H9 (cell line): ENCODE measurements around the gene PITPNM3. TPM values are rescaled to one million over a fixed set of nuclear protein-coding genes. Genes with fewer than 3 reads are reported as not detected.

Experiments used
- DNase-seq: peaks from one replicate; pipeline ENCODE4 v3.0.0-alpha.2; 2017
- H2AFZ ChIP-seq: one replicate; pipeline ENCODE4 v1.6.1; 2013; ENCODE audit warnings: mild to moderate bottlenecking, low read length, control low read depth, moderate library complexity
- H2AK5ac ChIP-seq: 2 replicates; pipeline ENCODE4 v1.6.1; 2013; ENCODE audit warnings: low read length, control low read depth, mixed read lengths; ENCODE audit not compliant: insufficient read length
- H2BK120ac ChIP-seq: one replicate; pipeline ENCODE4 v1.6.1; 2013; ENCODE audit warnings: low read depth, mild to moderate bottlenecking, low read length, control low read depth, inconsistent platforms; ENCODE audit not compliant: poor library complexity, severe bottlenecking
- H2BK12ac ChIP-seq: 2 replicates; pipeline ENCODE4 v1.6.1; 2013; ENCODE audit warnings: low read length, control low read depth, mixed read lengths, low read depth; ENCODE audit not compliant: insufficient read length
- H2BK15ac ChIP-seq: 2 replicates; pipeline ENCODE4 v1.6.1; 2013; ENCODE audit warnings: low read depth, low read length, control low read depth
- H2BK20ac ChIP-seq: one replicate; pipeline ENCODE4 v1.6.1; 2013; ENCODE audit warnings: low read depth, mild to moderate bottlenecking, low read length, control low read depth, inconsistent platforms; ENCODE audit not compliant: poor library complexity, severe bottlenecking
- H2BK5ac ChIP-seq: 2 replicates; pipeline ENCODE4 v1.6.1; 2013; ENCODE audit warnings: low read length, control low read depth, mixed read lengths; ENCODE audit not compliant: insufficient read length
- H3K14ac ChIP-seq: 2 replicates; pipeline ENCODE4 v1.6.1; 2013; ENCODE audit warnings: low read length, control low read depth; ENCODE audit not compliant: insufficient read depth
- H3K18ac ChIP-seq: 2 replicates; pipeline ENCODE4 v1.6.1; 2013; ENCODE audit warnings: low read depth, mild to moderate bottlenecking, mixed read lengths, low read length, control low read depth; ENCODE audit not compliant: insufficient read length
- H3K23ac ChIP-seq: 2 replicates; pipeline ENCODE4 v1.6.1; 2013; ENCODE audit warnings: low read length, control low read depth, mixed read lengths, low read depth; ENCODE audit not compliant: insufficient read length
- H3K23me2 ChIP-seq: 2 replicates; pipeline ENCODE4 v1.6.1; 2013; ENCODE audit warnings: low read depth, mild to moderate bottlenecking, mixed read lengths, low read length, control low read depth; ENCODE audit not compliant: insufficient read length, poor library complexity, severe bottlenecking
- H3K27ac ChIP-seq: 2 replicates; pipeline ENCODE4 v1.5.1; 2013; ENCODE audit warnings: low read length, control low read depth, mixed read lengths, low read depth; ENCODE audit not compliant: insufficient read length
- H3K27me3 ChIP-seq: 2 replicates; pipeline ENCODE4 v1.6.1; 2013; ENCODE audit warnings: low read length, control low read depth, inconsistent platforms; ENCODE audit not compliant: insufficient read depth
- H3K4ac ChIP-seq: 2 replicates; pipeline ENCODE4 v1.6.1; 2013; ENCODE audit warnings: low read depth, mild to moderate bottlenecking, control low read depth, inconsistent platforms, low read length, moderate library complexity
- H3K4me1 ChIP-seq: 2 replicates; pipeline ENCODE4 v1.6.1; 2013; ENCODE audit warnings: low read length, control low read depth, inconsistent platforms; ENCODE audit not compliant: insufficient read depth
- H3K4me2 ChIP-seq: 2 replicates; pipeline ENCODE4 v1.6.1; 2013; ENCODE audit warnings: low read length, control low read depth, mixed read lengths; ENCODE audit not compliant: insufficient read length, insufficient read depth
- H3K56ac ChIP-seq: 2 replicates; pipeline ENCODE4 v1.6.1; 2013; ENCODE audit warnings: low read depth, mild to moderate bottlenecking, mixed read lengths, low read length, control low read depth; ENCODE audit not compliant: insufficient read length
- H3K79me1 ChIP-seq: 2 replicates; pipeline ENCODE4 v1.6.1; 2013; ENCODE audit warnings: low read depth, mild to moderate bottlenecking, moderate library complexity, low read length, control low read depth, inconsistent platforms; ENCODE audit not compliant: insufficient read depth, poor library complexity, severe bottlenecking
- H3K79me2 ChIP-seq: 2 replicates; pipeline ENCODE4 v1.6.1; 2013; ENCODE audit warnings: low read length, control low read depth, inconsistent platforms; ENCODE audit not compliant: insufficient read depth
- H3K9ac ChIP-seq: 2 replicates; pipeline ENCODE4 v1.6.1; 2013; ENCODE audit warnings: low read length, control low read depth, mixed read lengths; ENCODE audit not compliant: insufficient read length; ENCODE audit errors: extremely low read depth
- H3K9me3 ChIP-seq: one replicate; pipeline ENCODE4 v1.6.1; 2013; ENCODE audit warnings: low read depth, low read length, inconsistent platforms; ENCODE audit not compliant: control insufficient read depth
- H3T11ph ChIP-seq: one replicate; pipeline ENCODE4 v1.6.1; 2013; ENCODE audit warnings: mild to moderate bottlenecking, low read length, control low read depth, inconsistent platforms
- H4K20me1 ChIP-seq: one replicate; pipeline ENCODE4 v1.6.1; 2013; ENCODE audit not compliant: control insufficient read depth, insufficient read length, insufficient read depth
- H4K5ac ChIP-seq: 2 replicates; pipeline ENCODE4 v1.6.1; 2013; ENCODE audit warnings: low read depth, mild to moderate bottlenecking, mixed read lengths, low read length, control low read depth; ENCODE audit not compliant: insufficient read length
- H4K8ac ChIP-seq: replicated peaks from 2 replicates; pipeline ENCODE4 v1.6.1; 2013; ENCODE audit warnings: low read length, control low read depth, mixed read lengths, low read depth; ENCODE audit not compliant: insufficient read length
- H4K91ac ChIP-seq: 2 replicates; pipeline ENCODE4 v1.6.1; 2013; ENCODE audit warnings: low read depth, mild to moderate bottlenecking, moderate library complexity, mixed read lengths, low read length, control low read depth; ENCODE audit not compliant: insufficient read length
- H3K27ac Mint-ChIP-seq, 3 experiments: 2 replicates in 2 of 3; 3 replicates in 1 of 3; pipeline ENCODE4 v1.8.0; 2020 to 2021; ENCODE audit warnings: mixed read lengths in 3 of 3, mild to moderate bottlenecking in 1 of 3, moderate library complexity in 1 of 3
- H3K27me3 Mint-ChIP-seq: 2 replicates; pipeline ENCODE4 v1.8.0; 2021; ENCODE audit warnings: low read depth, mild to moderate bottlenecking, moderate library complexity, mixed read lengths
- H3K36me3 Mint-ChIP-seq, 3 experiments: 2 replicates in 2 of 3; 3 replicates in 1 of 3; pipeline ENCODE4 v1.8.0; 2020 to 2021; ENCODE audit warnings: low read depth in 3 of 3, mixed read lengths in 3 of 3; ENCODE audit not compliant: insufficient read depth in 1 of 3
- H3K4me1 Mint-ChIP-seq, 2 experiments: 2 replicates each; pipeline ENCODE4 v1.8.0; 2020; ENCODE audit warnings: mixed read lengths in 2 of 2
- H3K4me3 Mint-ChIP-seq, 2 experiments: 2 replicates in 1 of 2; 3 replicates in 1 of 2; pipeline ENCODE4 v1.8.0; 2020 to 2021; ENCODE audit warnings: mild to moderate bottlenecking in 2 of 2, mixed read lengths in 2 of 2, moderate library complexity in 1 of 2
- H3K9me3 Mint-ChIP-seq, 2 experiments: 2 replicates in 1 of 2; 3 replicates in 1 of 2; pipeline ENCODE4 v1.8.0; 2020; ENCODE audit warnings: mild to moderate bottlenecking in 2 of 2, mixed read lengths in 2 of 2, moderate library complexity in 1 of 2
- CTCF ChIP-seq: fragments of 200-600 bp; sonication (generic); conservative IDR thresholded peaks from 3 replicates; pipeline ENCODE4 v1.8.0; 2021; ENCODE audit warnings: antibody characterized with exemption, mild to moderate bottlenecking
- WGBS: extraction: QIAGEN DNeasy Blood & Tissue Kit; methylation state at CpG from one replicate; pipeline ENCODE4 v1.1.7; 2013; ENCODE audit warnings: missing lambda C conversion rate, low lambda C conversion rate, mixed read lengths; ENCODE audit not compliant: insufficient read length; ENCODE audit errors: extremely low coverage; 5-methylcytosine and 5-hydroxymethylcytosine counted together
- total RNA-seq: library from RNA; stranded (reverse); gene quantifications from 2 replicates; pipeline ENCODE4 v1.2.1, GENCODE V29; 2021

Gene PITPNM3
- total RNA-seq, 1 experiment from 2014 or later: 3.4 TPM

GRCh38 chr17:6501359-6501758 is 55.0 kb downstream of the PITPNM3 start:
- Histone ChIP-seq H3K18ac (no peak overlapping the region), H3K23ac (no peak overlapping the region), H4K5ac (no peak overlapping the region), H3K56ac (no peak overlapping the region), H2BK15ac (no peak overlapping the region; the same call in 1 of the 2 replicates), H3K14ac (no peak overlapping the region), H3K27ac (no peak overlapping the region), H2BK120ac (no peak overlapping the region), H3K79me2 (no peaks in the 10 kb centered on the region), H2AFZ (no peak overlapping the region), H3K4me2 (no peak overlapping the region), H4K20me1 (no peaks in the 10 kb centered on the region), H2BK12ac (no peak overlapping the region), H3K27me3 (no peaks in the 10 kb centered on the region), H3K79me1 (no peaks in the 10 kb centered on the region), H3T11ph (no peak overlapping the region), H3K9me3 (no peaks in the 10 kb centered on the region), H2BK5ac (no peak overlapping the region), H2AK5ac (no peak overlapping the region), H3K4ac (no peak overlapping the region), H3K4me1 (peaks cover 4% of the 10 kb centered on the region; the same call in 1 of the 2 replicates), H4K8ac (no peak overlapping the region), H2BK20ac (no peak overlapping the region), H3K9ac (no peak overlapping the region), H3K23me2 (no peaks in the 10 kb centered on the region), H4K91ac (no peak overlapping the region)
- Mint-ChIP-seq H3K27me3 (peaks cover 14% of the 10 kb centered on the region), H3K36me3 (peaks cover 0 to 6% (median 5%) of the 10 kb centered on the region in 3 experiments; a peak in 2 of 7 replicates), H3K9me3 (peaks cover 2 to 4% of the 10 kb centered on the region in 2 experiments; a peak in 4 of 5 replicates), H3K4me3 (no peak overlapping the region), H3K27ac (no peak overlapping the region; a peak in 1 of 7 replicates), H3K4me1 (peaks cover 31 to 33% of the 10 kb centered on the region in 2 experiments)
- peak; percentile 49 for DNase-seq
- TF ChIP-seq CTCF: no peak
- WGBS: no CpG with 5 or more reads among the region's 3 CpGs
